Measurements from ENCODE around the gene MIB2.
"Not testable (repeated sequence)": the region's sequence is repeated elsewhere in the genome, so short reads cannot be mapped to it uniquely, and the experiment has no call there.

MIB2 gene

DNA sequence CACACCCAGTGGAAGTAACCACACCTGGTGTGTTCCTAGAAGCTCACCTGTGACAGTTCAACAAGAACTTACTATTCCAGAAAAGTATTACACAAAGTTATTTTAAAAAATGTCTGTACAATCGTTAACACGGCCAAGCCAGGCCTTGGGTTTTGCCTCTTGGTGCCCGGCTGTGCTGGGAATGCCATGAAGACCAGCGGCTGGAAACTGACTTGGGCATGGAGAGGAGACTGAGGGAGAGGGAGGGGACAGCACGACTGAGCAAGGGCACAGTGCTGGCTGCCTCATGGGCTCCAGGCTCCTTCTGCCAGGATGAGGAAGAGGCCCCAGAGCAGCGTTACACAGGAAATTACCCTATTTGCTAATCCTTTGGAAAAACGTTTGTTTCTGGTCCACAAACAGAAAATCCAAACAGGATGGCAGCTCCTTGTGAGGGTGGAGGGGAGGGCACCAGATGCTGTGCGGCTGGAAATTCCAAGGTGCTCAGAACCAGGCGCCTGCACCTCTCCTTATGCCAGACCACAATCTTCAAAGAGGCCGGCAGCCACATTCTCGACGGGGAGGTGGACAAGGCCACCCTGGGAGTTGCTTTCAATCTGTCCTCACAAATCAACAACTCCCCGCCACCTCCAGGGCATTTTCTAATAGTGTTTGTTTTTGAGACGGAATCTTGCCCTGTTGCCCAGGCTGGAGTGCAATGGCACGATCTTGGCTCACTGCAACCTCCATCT is 47.7 kb downstream of the MIB2 start:
- not testable (repeated sequence) for DNase-seq

DNA sequence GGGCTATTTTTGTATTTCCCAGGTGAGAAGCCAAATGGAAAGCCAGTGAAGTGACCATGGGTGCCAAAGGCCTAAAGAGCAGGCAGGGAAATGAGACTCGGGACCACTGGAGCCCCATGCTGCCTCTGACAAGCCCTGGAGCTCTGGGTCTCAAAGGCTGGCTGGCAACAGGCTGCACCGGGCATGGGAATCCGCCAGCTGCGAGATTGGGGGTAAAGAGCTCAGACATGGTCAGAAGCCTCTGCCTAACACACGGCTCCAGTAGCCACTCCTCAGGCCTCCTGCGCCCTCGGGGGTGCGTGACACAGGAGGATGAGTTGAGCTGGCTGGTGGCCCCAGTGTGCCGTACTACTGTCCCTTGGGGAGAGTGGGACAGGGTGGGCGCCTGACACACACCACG is 49.0 kb downstream of the MIB2 start:
- DNase-seq, result not testable (repeated sequence)

DNA sequence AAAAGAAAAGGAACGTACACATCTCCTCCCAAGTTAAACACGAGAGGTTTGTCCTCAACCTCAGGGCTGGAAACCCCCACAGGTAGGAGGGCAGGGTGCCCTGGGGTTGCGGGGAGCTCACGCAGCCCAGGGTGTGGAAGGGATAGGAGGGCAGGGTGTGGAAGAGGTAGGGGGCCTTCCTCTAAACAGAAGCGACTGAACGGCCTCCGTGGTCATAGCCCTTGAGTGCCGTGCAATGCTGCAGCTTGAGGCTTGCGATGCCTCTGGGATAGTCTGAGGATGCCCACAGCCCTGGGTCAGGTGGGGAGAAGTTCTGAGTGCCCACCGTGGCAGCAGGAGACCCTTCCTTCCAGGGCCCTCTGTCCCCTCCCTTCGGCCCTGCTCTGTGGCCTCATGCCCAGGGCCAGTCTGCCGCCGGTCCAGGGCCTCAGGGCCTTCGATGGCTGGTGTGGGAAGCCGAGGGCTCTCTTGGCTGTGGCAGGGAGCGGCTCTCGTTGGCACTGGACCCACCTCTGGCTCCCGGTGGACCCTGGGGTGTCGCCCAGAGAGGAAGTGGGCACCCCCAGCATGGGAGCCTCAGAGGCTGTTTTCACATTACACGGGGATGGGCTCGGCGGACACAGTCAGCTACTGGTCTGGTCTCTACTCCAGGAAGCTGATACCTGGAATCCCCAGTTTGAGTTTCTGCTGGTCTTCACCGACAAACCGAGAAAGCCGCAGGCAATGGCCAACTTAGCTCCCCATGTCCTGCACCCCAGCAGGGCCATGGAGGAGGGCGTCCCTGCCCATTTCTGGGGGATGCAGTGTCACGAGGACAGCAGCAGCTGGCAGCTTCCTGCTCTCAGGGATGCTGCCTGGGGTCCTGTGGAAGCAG is 49.9 kb downstream of the MIB2 start:
- no peak for DNase-seq

DNA sequence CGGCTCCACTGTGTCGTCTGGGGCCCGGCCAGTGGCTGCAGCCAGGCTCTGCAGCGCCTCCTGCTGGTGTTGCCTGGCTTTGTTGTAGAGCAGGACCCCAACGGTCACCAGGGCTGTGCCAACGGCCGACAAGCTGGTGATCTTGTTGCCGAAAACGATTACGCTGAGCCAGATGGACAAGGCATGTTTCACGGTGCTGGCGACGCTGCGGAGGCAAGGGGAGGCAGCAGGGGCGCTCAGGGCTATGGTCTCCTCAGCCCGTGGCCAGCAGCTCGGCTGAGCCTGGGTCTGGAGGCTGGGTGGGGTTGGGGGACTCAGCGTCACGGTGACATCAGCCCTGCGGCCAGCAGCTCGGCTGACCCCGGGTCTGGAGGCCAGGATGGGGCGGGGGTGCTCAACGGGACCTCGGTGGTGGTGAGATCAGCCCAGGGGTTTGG is 50.5 kb downstream of the MIB2 start:
- DNase-seq, result no peak

DNA sequence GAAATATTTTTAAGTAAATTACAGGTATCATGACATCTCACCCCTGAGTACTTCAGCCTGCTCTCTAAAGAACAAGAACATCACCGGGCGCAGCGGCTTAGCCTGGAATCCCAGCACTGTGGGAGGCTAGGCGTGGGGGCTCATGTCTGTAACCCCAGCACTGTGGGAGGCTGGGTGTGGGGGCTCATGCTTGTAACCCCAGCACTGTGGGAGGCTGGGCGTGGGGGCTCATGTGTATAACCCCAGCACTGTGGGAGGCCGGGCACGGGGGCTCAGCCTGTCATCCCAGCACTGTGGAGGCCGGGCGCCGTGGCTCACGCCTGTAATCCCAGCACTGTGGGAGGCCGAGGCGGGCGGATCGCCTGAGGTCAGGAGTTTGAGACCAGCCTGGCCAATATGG is 51.2 kb downstream of the MIB2 start:
- DNase-seq, result no peak

DNA sequence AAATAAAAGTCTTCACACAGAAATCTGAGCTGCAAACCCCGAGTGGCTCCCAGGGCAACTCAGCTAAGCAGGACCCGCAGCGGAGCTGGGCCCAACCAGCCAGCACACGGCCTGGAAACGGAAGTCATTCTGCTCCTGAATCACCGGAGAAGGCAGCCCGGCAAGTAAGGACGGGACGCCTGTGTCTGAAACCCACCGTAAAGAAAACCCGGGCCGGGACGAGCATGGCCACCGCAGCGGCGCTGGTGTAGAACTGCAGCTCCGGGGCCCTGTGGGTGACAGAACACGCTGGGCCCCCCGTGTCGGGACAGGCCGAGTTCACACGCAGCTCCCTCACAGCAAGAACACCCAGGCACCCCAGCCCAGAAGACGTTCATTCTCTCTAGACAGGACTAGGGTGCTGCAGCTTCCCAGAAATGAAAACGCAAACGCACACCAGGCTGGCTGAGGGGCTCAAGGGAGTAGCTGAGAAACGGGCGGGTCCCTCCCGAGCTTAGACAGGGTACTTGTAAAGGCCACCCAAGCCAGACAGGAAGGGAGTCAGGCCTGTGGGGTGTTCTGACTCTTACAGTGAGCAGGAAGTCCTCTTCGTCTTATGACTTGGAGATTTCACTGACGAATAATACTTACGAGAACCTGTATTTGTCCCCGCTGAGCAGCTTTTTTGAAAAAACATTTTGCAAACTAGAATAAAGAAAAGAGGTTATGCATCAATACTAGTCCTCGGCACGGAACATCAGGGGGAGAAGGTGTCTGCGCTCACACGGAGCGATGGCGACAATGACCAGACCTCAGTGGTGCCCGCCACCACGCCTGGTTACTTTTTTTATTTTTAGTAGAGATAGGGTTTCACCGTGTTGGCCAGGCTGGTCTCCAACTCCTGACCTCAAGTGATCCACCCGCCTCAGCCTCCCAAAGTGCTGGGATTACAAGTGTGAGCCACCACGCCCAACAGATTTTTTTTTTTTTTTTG is 54.5 kb downstream of the MIB2 start:
- DNase-seq, result no peak

DNA sequence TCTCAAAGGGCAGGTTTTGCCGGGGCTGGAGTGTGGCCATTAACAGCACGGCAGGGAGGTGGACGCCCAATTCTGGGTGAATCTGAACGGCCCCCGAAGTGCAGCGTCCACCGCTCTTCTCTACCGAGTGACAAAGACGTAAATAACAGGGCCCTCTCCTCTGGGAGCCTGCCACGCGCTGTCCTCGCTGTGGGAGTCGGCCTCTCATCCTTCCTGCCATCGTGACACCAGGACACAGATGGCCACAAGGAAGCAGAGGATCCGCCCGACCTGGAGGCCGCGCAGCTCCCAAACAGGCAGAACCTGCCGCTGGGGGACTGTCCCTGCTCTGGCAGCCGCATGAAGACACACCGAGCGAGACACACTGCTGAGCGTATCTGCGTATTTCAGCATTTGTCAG is 55.6 kb downstream of the MIB2 start:
- DNase-seq, result no peak

DNA sequence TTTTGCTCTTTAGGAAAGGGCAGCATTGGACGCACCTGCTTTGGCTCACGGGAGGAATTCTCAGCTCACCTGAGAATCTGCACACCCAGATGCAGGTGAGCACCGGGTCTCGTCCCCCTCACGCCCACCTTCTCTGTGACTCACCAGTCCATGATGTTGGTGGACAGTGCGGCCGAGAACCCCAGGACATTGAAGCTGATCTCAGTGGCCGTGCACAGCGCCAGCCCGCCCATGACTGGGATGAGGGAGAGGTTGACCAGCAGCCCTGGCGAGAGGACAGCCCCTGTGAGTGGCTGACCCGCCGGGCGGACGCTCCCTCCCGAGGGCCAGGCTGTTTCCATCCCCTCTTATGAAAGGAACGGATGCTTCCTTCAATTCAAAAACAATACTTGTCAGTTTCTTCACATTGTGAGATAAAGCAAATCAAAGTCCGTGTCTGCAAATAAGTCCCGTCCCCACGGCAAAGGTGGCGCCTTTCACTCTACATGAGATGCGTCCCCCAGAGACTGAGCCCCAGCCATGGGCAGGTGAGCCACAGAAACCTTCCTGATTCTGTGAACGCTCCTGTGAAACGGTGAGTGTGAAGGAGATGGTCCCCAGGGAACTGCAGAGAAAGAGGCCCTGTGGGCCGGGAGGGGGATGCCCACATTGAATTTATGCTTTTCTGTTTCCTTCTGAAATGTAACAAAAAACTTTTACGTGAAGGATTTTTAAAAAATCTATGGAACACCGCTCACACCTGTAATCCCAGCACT is 56.2 kb downstream of the MIB2 start:
- no peak for DNase-seq

DNA sequence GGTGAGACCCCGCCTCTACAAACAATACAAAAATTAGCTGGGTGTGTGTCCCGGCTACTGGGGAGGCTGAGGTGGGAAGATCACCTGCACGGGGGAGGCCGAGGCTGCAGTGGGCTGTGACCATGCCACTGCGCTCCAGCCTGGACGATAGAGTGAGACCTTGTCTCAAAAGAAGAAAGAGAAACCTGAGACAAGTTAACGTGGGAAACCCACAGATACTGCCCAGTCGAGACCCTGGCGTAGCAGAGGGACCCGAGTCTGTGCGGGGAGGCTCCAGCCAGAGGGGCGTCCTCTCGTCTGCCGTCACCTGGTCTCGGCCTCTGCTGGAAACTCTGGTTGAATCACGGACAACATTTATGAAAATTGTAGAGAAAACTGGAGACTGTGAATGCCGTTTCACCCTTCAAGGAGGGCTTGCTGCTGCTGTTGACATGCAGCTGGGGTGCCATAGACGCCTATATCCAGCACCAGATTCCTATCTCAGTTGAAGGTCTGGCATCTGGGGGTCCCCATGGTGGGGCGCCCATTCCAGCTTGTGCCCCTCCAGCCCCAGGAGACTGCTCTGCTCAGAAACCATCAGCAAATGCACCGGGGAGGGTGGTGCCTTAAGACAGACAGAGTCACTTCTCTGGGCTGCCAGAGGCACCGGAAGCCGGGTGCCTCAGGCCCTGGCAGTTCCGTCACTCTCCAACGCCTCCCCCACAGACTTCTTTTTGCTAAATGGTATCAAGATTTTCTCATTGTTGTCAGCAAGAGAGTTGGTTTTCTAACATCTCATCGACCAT is 57.1 kb downstream of the MIB2 start:
- no peak for DNase-seq

DNA sequence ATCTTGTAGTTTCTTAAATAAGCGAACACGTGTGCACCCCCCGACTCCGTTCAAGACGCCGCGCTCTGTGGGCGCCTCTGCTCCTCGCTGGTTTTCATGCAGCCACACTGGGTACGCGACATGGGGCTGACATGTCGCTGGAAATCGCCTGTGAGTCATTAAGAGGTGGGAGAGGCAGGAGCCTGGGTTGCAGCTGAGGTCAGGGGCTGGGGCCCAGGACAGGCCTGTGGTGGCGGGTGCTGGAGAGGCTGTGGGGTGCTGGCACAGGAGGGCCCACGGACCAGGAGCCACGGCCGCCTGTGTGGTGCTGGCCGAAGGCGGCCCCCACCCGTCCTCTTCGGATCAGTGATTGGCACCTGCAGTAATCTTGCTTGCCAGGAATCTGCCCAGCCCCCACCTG is 59.5 kb downstream of the MIB2 start:
- DNase-seq, result not testable (repeated sequence)

DNA sequence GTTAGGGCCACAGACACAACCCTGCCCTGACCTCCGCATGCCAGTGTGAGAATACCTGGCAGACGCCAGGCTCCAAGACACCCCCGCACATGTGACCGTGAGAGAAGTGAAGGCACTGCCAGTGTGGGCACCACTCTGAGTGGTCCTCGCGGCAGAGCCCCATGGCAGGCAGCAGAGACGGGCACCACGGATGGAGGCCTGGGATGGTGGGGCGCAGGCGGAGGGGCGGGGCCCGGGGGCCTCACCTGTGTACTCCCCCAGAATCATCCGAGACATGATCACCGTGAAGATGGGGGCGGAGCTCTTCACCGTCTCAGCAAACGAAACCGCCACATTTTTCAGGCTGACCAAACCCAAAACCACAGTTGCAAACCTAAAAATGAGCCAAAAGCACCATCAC is 59.9 kb downstream of the MIB2 start:
- not testable (repeated sequence) for DNase-seq

DNA sequence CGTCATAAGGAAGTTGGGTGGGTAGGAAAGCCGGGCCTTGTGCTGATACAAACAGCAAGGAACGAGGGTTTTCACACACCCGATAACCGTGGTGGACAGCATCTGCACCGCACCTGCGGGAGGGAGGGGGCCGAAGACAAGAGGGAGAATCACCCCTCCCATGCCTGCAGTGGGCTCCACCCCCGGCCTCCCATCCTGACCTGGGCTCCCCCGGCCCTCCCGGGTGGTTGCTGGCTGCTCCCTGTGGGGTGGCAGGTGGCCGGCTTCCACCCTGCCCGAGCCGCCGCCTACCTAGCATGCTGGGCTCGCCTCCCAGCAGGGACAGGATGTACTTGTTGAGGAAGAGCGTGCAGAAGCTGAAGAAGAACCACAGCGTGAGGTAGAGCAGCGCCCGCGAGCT is 60.8 kb downstream of the MIB2 start:
- not testable (repeated sequence) for DNase-seq

DNA sequence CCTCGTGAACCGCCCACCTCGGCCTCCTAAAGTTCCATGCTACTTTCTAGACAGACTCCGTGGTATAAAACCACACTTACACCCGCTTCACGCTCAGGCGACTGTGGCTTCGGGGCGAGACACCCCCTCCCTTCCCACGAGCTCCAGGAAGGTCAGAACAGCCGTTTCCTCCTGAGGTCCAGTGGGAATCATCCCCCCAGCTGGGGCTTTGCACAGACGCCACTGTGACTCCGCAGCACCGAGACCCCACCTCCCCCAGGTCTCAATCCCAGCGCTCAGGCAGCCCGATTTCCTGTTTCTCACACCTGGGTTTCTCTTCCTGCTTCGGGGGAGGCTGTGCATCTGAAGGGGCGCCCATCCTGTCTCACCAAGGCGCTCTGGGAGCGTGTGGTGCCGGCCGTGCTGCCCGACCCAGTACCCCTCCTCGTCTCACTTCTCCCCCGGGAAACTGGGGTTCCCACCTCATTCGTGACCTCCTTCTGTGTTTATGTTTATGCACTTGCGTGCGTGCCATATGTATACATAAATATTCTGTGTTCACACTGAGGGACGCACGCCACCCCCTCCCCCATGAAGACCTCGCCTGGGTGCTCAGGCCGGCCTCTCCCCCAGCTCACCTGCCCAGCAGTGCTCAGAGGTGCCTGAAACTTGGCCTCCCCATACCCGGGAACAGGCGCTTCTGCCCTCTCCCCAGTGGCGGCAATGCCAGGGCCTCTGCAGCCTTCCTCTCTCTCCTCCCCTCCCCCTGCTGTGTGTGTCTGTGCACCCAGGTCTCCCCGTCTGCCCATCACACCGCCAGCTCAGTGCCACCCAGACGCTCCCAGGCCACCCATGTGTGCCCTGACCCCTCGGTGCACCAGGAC is 62.6 kb downstream of the MIB2 start:
- DNase-seq, result no peak

DNA sequence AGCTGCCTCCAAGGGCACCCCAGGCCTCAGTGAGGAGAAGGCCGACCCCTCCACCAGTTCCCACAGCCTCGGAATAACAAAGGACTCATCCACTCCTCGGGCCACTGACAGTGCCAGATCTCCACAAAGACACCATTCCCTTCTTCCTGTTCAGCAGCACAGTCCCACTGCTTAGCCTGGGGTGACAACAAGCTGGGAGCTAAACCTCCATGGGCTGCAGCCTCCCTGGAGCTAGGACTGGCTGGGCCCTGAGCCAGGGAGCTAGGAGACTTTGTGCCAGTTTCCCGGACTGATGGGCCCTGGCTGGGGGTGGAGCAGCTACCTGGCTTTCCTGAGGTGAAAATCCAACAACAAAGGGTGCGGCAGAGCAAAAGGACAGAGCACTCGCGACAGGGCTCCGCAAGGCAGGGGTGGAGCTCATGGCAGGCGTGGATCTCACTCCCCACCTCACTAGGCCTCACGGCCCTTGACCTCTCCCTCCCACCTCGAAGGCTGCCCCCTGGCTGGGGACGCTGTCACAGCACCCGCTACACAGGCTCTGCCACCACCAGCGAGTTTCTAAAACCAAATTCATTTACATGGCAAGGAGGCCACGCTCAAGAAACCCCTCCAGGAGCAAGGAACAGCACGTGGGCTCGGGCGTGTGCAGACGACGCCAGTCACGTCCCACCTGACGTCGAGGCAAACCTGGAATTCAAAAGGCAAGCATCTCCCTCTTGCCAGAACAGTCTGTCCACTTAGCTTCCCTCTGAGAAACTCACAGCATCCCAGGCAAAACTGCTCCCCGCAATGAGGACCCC is 63.5 kb downstream of the MIB2 start:
- no peak for DNase-seq
